Coronary artery (tissue), 2 donors: ENCODE results near the gene C10orf95.
"Not testable (repeated sequence)": the region's sequence is repeated elsewhere in the genome, so short reads cannot be mapped to it uniquely, and the experiment has no call there.

Experiments
- DNase-seq: peaks from one replicate; pipeline ENCODE4 v3.0.0-alpha.2; 2017; ENCODE audit warnings: low spot score
- H3K27ac ChIP-seq, 2 donors: fragments of 200-600 bp; sonication (generic); one replicate each; pipeline ENCODE4 v1.5.1; 2016 to 2019
- H3K4me3 ChIP-seq: fragments of 200-600 bp; sonication (generic); 2 replicates; pipeline ENCODE4 v1.5.1; 2016; ENCODE audit warnings: mild to moderate bottlenecking, moderate library complexity
- TF ChIP-seq, protein P1 (sequence below): fragments of 200-600 bp; sonication (generic); IDR thresholded peaks from one replicate; pipeline ENCODE4 v1.5.1; 2019; ENCODE audit warnings: antibody characterized with exemption

Gene C10orf95

DNA sequence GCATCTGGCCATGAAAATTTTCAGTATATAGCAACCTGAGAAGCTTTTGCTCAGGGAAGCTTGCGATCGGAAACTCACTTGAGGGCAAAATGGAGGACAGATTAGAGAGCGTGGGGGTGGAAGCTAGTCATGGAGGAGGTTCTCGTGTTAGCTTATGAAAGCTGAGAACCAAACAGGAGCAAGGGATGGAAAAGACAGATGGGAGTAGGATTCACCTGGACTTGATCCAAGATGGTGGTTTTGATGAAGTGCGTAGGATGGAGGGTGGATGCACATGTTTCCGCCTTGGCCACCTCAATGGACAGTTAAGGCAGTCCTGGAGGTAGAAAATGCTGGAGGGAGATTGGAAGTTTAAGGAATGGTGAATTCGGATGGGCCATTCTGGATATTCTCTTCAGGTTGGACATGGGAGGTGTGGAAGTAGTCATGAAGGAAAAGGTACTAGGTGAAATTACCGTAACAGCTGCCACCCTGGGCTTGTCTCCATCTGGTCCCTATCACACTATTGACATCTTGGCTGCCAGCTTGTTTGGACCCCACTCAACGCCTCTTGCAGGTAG, 6.3 kb upstream of the C10orf95 start:
- TF ChIP-seq, protein P1, sequence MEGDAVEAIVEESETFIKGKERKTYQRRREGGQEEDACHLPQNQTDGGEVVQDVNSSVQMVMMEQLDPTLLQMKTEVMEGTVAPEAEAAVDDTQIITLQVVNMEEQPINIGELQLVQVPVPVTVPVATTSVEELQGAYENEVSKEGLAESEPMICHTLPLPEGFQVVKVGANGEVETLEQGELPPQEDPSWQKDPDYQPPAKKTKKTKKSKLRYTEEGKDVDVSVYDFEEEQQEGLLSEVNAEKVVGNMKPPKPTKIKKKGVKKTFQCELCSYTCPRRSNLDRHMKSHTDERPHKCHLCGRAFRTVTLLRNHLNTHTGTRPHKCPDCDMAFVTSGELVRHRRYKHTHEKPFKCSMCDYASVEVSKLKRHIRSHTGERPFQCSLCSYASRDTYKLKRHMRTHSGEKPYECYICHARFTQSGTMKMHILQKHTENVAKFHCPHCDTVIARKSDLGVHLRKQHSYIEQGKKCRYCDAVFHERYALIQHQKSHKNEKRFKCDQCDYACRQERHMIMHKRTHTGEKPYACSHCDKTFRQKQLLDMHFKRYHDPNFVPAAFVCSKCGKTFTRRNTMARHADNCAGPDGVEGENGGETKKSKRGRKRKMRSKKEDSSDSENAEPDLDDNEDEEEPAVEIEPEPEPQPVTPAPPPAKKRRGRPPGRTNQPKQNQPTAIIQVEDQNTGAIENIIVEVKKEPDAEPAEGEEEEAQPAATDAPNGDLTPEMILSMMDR = no peak
- DNase-seq = no peak
- Histone ChIP-seq H3K4me3 (no peak overlapping the region), H3K27ac (no peak overlapping the region)

DNA sequence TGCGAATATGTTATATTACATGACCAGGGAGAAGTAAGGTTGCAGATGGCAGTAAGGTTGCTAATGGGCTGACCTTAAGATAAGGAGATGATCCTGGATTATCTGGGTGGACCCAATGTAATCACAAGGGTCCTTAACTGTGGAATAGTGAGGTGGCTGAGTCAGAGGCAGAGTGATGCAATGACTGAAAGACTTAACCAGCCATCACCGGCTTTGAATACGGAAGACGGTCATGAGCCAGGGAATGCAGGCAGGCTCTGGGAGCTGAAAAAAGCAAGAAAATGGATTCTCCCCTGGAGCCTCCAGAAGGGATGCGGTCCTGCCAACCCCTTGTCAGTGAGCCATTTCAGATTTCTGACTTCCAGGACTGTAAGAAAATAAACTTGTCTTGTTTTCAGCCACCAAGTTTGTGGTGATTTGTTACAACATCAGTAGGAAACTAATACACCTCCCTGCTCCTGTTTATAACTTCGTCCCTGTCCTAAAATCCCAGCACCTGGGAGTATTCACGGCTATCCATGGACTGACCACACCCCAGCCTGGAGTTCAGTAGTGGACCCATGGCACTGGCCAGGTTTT, 4.6 kb upstream of the C10orf95 start:
- no peak for DNase-seq
- TF ChIP-seq, protein P1 = no peak
- peak overlapping the region in 1 of 2 donors; percentile 52 for H3K27ac ChIP-seq
- H3K4me3 ChIP-seq = no peak overlapping the region

DNA sequence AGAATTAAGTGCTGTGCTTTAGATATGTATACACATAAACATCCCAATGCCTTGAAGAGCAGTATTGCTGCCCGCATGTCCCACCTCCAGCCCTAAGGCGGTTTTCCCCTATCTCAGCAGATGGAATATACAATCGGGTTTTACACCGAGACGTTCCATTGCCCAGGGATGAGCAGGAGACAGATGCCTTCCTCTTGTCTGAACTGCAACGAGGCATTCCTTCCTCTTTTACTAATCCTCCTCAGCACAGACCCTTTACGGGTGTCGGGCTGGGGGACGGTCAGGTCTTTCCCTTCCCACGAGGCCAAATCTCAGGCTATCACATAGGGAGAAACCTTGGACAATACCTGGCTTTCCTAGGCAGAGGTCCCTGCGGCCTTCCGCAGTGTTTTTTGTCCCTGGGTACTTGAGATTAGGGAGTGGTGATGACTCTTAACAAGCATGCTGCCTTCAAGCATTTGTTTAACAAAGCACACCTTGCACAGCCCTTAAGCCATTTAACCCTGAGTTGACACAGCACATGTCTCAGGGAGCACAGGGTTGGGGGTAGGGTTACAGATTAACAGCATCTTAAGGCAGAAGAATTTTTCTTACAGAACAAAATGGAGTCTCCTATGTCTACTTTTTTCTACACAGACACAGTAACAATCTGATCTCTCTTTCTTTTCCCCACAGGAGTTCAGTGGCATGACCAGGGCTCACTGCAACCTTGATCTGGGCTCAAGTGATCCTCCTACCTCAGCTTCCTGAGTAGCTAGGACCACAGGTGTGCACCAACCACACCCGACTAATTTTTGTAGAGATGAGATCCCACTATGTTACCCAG, 3.5 kb upstream of the C10orf95 start:
- peak overlapping the region in 1 of 2 donors; percentile 28 for H3K27ac ChIP-seq

DNA sequence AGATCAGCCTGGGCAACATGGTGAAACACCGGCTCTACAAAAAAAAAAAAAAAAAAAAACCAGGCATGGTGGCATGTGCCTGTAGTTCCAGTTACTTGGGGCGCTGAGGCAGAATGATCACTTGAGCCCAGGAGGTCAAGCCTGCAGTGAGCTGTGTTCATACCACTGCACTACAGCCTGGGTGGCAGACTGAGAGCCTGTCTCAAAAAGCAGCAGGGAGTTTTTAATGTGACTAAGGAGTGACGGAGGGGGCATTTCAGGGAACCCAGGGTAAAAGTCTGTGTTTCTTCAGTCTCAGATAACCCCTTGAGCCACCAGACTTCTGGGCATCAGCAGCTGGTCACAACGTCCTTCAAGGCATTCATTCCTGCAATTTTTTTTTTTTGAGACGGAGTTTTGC, 2.2 kb upstream of the C10orf95 start:
- H3K4me3 ChIP-seq = no peak overlapping the region
- peak overlapping the region; percentile 1 to 70 for H3K27ac ChIP-seq
- TF ChIP-seq, protein P1 = no peak
- no peak for DNase-seq

More for the DNA sequence above, 3.5 kb upstream of the C10orf95 start:
- DNase-seq, H3K4me3 ChIP-seq: not testable (repeated sequence)

DNA sequence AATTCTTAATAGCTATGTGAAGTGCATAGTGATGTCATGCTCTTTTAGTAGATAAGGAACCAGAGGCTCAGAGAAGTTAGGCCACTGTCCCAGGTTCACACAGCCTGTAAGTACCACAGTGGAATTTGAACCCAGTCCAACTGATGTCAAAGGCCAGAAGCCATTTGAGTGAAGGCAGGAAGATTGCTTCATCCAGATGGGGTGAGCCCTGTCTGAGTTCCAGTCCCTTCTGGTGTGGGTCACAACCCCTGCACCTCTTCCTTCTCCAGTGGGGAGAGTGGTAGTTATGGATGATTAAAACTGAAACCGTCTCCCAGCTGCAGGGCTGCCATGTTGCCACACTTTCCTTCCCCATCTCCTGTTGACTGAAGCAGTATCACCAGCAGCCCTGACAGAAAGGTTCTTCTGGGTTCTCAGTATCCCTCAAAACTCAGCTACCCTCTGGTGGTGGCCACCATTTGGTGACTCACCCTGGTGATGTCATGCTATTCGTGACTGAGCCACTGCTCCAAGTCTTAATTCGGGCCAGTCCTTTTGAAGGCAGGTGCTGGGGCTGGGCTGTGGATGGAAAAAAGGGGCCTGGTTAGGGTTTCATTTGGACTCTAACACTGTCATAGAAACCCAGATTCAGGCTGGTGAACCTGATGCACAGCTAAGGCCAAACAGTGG, 1.5 kb upstream of the C10orf95 start:
- Histone ChIP-seq H3K27ac (peak overlapping the region; percentile 1 to 70), H3K4me3 (no peak overlapping the region)
- no peak for DNase-seq
- TF ChIP-seq, protein P1 = no peak

DNA sequence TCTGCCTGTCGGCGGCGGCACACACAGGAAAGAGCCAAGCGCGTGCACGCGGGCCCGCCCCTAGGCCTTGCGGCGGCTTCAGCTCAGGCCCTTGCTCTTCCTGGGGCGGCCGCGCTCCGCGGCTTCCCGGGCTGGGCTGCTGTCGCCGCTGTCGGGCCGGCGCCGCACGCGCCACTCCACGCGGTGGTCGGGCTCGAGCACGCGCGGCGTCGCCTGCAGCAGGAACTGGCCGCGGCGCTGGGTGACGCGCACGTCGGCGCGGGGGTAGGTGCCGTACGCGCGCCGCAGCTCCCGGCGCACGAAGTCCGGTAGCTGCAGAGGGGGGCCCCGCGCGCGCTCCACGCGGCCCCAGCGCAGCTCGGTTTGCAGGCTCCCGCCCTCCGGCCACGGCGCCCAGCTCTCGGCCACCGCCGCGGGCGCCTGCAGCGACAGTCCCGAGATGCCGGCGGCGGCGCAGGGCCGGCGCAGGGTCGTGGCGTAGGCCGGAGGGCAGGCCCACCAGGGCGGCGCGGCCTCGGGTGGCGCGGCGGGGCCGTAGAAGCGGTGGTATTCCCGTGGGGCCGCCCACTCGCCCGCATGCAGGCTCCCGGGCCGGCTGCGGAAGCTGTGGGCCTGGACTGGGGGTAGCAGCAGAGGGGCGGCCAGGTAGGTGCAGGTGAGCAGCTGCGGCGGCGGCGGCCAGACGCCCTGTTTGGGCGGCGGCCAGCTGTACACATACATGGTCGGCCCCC, 804 bp downstream of the C10orf95 start:
- Histone ChIP-seq H3K27ac (peak overlapping the region; percentile 79 to 86), H3K4me3 (peak overlapping the region; percentile 87)
- no peak for DNase-seq
- TF ChIP-seq, protein P1 = no peak

DNA sequence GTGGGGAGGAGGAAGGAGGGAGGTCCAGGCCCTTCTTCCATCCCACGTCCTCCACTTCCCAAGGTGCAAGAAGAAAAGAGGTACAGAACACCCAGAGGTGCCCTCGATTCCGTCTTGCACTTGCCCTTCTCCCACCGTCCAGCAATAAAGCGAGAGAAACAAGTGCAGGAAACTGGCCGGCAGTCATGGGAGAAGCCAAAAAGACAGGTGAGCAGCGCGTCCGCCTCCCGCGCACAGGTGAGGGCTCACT, 1.3 kb downstream of the C10orf95 start:
- TF ChIP-seq, protein P1 = no peak
- Histone ChIP-seq H3K4me3 (peak overlapping the region; percentile 87), H3K27ac (peak overlapping the region; percentile 4 to 86)
- no peak for DNase-seq
